Ovary (tissue), 9 donors: Measurements from ENCODE around the gene CDK5R2. TPM values are rescaled to one million over a fixed set of nuclear protein-coding genes. Genes with fewer than 3 reads are reported as not detected.
A peak's percentile ranks its signal among the peaks of the same experiment; 100 is the strongest.

Experiments used
- DNase-seq, 5 donors: peaks; one replicate each; pipeline ENCODE4 v3.0.0-alpha.2; 2019 to 2020
- H3K27ac ChIP-seq, 2 donors: fragments of 200-600 bp; one replicate each; pipeline versions ENCODE4 v1.5.1 to v1.8.0; 2019 to 2022
- H3K27me3 ChIP-seq: fragments of 200-600 bp; one replicate; pipeline ENCODE4 v1.8.0; 2022
- H3K36me3 ChIP-seq: fragments of 200-600 bp; sonication (generic); one replicate; pipeline ENCODE4 v1.5.1; 2019
- H3K4me1 ChIP-seq: one replicate; pipeline ENCODE4 v1.8.1; 2013; ENCODE audit warnings: mild to moderate bottlenecking, moderate library complexity; ENCODE audit not compliant: insufficient read depth
- H3K4me3 ChIP-seq: fragments of 200-600 bp; sonication (generic); one replicate; pipeline ENCODE4 v1.5.1; 2017
- H3K9me3 ChIP-seq, 2 donors: fragments of 200-600 bp in 1 of 2; sonication (generic) in 1 of 2; one replicate each; pipeline versions ENCODE4 v1.5.1 to v1.8.1; 2013 to 2019; ENCODE audit warnings: mild to moderate bottlenecking in 1 of 2, moderate library complexity in 1 of 2
- CTCF ChIP-seq, 3 donors: fragments of 450-650 bp in 2 of 3; fragments of 200-600 bp in 1 of 3; IDR thresholded peaks; one replicate each; pipeline versions ENCODE4 v1.5.1 to v1.8.0; 2016 to 2022; ENCODE audit warnings: antibody characterized with exemption in 3 of 3, mild to moderate bottlenecking in 1 of 3
- EP300 ChIP-seq: sonication (generic); formaldehyde crosslinking; IDR thresholded peaks from one replicate; pipeline ENCODE4 v1.6.1; 2017; ENCODE audit warnings: antibody characterized with exemption
- POLR2A ChIP-seq: fragments of 450-650 bp; IDR thresholded peaks from one replicate; pipeline ENCODE4 v1.6.1; 2017; ENCODE audit warnings: antibody characterized with exemption, mild to moderate bottlenecking, moderate library complexity
- WGBS, 3 donors: extraction: QIAGEN DNeasy Blood & Tissue Kit in 1 of 3; methylation state at CpG; one replicate each; pipeline versions ENCODE4 v1.1.5 to v1.1.7; 2013 to 2017; 5-methylcytosine and 5-hydroxymethylcytosine counted together
- intact Hi-C, 4 donors: fragments of 100-400 bp; cut with DNase I; formaldehyde crosslinking; loops; one replicate each; pipeline versions ENCODE4 v1.11.0 to v1.15.1; 2022 to 2023
- polyA plus RNA-seq, 2 donors: library from polyadenylated mRNA; stranded (reverse); fragments of 200-250 nt in 1 of 2; fragments of 350-450 nt in 1 of 2; fragmentation: Illumina TruSeq in 1 of 2; extraction: RNeasy Lipid Tissue Mini Kit (QIAGEN cat#74804) in 1 of 2; gene quantifications; one replicate each; pipeline ENCODE4 v1.2.3, GENCODE V29; 2013 to 2014
- total RNA-seq, 7 donors: library from RNA; depleted of rRNA in 2 of 7; stranded (reverse); fragments of >200 nt in 2 of 7; fragmentation: NEBNext Ultra II Directional in 3 of 7; extraction: Animal tissue kit (Norgen Biotek cat#: 25700) in 3 of 7; gene quantifications; one replicate each; pipeline versions ENCODE4 v1.1.0 to v1.2.4, GENCODE V29; 2016 to 2023
- donor health status: DM: no; HTN: no; CAD: no; lungs with moderate emphysema.
- donor health status: DM: no; HTN: no; CAD: no.
- donor health status: Bipolar disorder and iron deficiency.
- donor health status: DM: yes; HTN: yes; CAD: no.
- donor health status: DM: no; HTN: no; CAD: no.
- donor health status: DM: yes; HTN: yes; CAD: no.

Gene CDK5R2
- total and polyA plus RNA-seq, 9 donors = not detected

- Histone ChIP-seq H3K4me3 (no peak overlapping the region), H3K4me1 (no peaks in the 10 kb centered on the region), H3K27me3 (no peaks in the 10 kb centered on the region), H3K27ac (no peak overlapping the region), H3K36me3 (no peaks in the 10 kb centered on the region), H3K9me3 (no peaks in the 10 kb centered on the region)
- DNase-seq = no peak
- TF ChIP-seq CTCF (IDR thresholded peaks at IDR 0.05) = no peak
- TF ChIP-seq POLR2A = no peak
- no peak for TF ChIP-seq EP300
- WGBS, 3 donors = 68 to 71% (median 71%) methylated on average over 8 of the region's 8 CpGs
- intact Hi-C loops = no loop called here
Measured at GRCh38 chr2:218954541-218955300, 4.7 kb upstream of the CDK5R2 start.

DNA sequence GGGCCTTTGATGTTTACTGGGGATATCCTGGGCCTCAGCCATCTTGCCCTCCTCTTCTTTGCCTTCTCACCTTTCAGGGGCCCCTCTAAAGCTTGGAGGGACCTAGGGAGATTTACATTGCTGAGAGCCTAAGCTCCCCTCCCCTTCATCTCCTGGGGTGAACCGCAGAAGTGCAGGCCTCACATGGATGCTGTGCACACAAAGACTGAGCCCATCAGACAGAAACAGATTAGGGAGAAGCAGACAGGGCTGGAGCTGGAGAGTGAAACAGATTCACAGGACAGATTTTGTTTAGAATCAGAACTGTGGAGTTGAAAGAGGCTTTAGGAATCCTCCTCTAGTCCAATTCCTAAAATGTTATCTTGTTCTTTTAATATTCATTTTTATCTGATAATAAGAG, 3.4 kb upstream of the CDK5R2 start:
- no peaks in the 10 kb centered on the region for H3K27me3 ChIP-seq
- intact Hi-C loops = no loop called here
- no peak overlapping the region for H3K27ac ChIP-seq
- WGBS, 3 donors = 8 to 29% (median 16%) methylated on average over 1 of the region's 1 CpG
- no peak for TF ChIP-seq EP300
- no peak overlapping the region for H3K4me3 ChIP-seq
- no peaks in the 10 kb centered on the region for H3K9me3 ChIP-seq
- H3K36me3 ChIP-seq = no peaks in the 10 kb centered on the region
- no peak for DNase-seq
- H3K4me1 ChIP-seq = no peaks in the 10 kb centered on the region

GRCh38 chr2:218957671-218958070, 1.8 kb upstream of the CDK5R2 start:
- no peak for DNase-seq
- no peak for TF ChIP-seq EP300
- no peak for TF ChIP-seq CTCF (IDR thresholded peaks at IDR 0.05)
- H3K36me3 ChIP-seq = no peaks in the 10 kb centered on the region
- WGBS, 3 donors = 65 to 78% (median 77%) methylated on average over 4 of the region's 4 CpGs
- no peaks in the 10 kb centered on the region for H3K4me1 ChIP-seq
- no peak overlapping the region for H3K4me3 ChIP-seq
- no peak overlapping the region for H3K27ac ChIP-seq
- no peaks in the 10 kb centered on the region for H3K27me3 ChIP-seq
- H3K9me3 ChIP-seq = peaks cover 0 to 7% of the 10 kb centered on the region in 2 donors
- intact Hi-C loops = no loop called here

DNA sequence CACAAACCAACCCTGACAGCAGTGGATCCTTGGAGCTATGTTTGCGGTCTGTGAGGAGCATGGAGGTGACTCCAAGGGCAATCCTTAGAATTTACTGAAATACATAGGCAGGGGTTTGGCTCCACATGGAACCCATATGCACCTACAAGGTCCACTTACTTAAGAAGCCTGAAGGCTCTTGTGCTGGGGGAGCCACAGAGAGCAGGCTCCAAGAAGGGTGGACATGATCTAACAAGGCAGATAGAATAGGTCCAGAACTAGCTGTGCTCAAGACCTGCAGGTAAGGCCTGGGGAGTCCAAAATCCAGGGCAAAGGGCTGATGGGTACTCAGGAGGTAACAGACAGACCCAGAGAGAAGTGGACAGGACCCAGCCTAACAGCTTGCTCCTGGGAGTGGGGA, 1.2 kb upstream of the CDK5R2 start:
- no peak for TF ChIP-seq CTCF (IDR thresholded peaks at IDR 0.05)
- TF ChIP-seq EP300 = no peak
- TF ChIP-seq POLR2A = no peak
- no peaks in the 10 kb centered on the region for H3K27me3 ChIP-seq
- H3K4me1 ChIP-seq = no peaks in the 10 kb centered on the region
- no peak overlapping the region for H3K4me3 ChIP-seq
- intact Hi-C loops = no loop called here
- 73 to 80% (median 79%) methylated on average over 1 of the region's 1 CpG for WGBS, 3 donors
- no peak for DNase-seq
- no peak overlapping the region for H3K27ac ChIP-seq
- H3K9me3 ChIP-seq = peaks cover 0 to 7% of the 10 kb centered on the region in 2 donors
- no peaks in the 10 kb centered on the region for H3K36me3 ChIP-seq

- TF ChIP-seq CTCF (IDR thresholded peaks at IDR 0.05) = no peak
- no peak for TF ChIP-seq POLR2A
- no peak for TF ChIP-seq EP300
- no peaks in the 10 kb centered on the region for H3K4me1 ChIP-seq
- no peak for DNase-seq
- 1 to 3% (median 1%) methylated on average over 41 to 67 of the region's 67 CpGs for WGBS, 3 donors
- peaks cover 0 to 7% of the 10 kb centered on the region in 2 donors for H3K9me3 ChIP-seq
- H3K27me3 ChIP-seq = no peaks in the 10 kb centered on the region
- H3K36me3 ChIP-seq = no peaks in the 10 kb centered on the region
- intact Hi-C loops = no loop called here
- H3K4me3 ChIP-seq = peak overlapping the region; percentile 15
- no peak overlapping the region for H3K27ac ChIP-seq
Measured at GRCh38 chr2:218959761-218960308, 369 bp downstream of the CDK5R2 start.
